ENCODE data around the gene XPC. TPM values are rescaled to one million over a fixed set of nuclear protein-coding genes. Genes with fewer than 3 reads are reported as not detected.

The XPC gene
- total RNA-seq, 1 experiment from 2014 or later, result 8.6 TPM

- DNase-seq (ENCODE audit: low spot score), result no peak
Observed at GRCh38 chr3:14172496-14172895, 5.9 kb downstream of the XPC start.

- no peak for DNase-seq (ENCODE audit: low spot score)
Observed at GRCh38 chr3:14170531-14171159, 7.8 kb downstream of the XPC start.

GRCh38 chr3:14169871-14170270 is 8.5 kb downstream of the XPC start:
- no peak for DNase-seq (ENCODE audit: low spot score)

- DNase-seq (ENCODE audit: low spot score), result no peak
Observed at GRCh38 chr3:14169435-14169834, 9.0 kb downstream of the XPC start.

- DNase-seq (ENCODE audit: low spot score), result no peak
Observed at GRCh38 chr3:14166877-14167603, 11.4 kb downstream of the XPC start.

GRCh38 chr3:14162178-14162577 is 16.2 kb downstream of the XPC start:
- DNase-seq (ENCODE audit: low spot score), result no peak

GRCh38 chr3:14161282-14161681 is 17.1 kb downstream of the XPC start:
- DNase-seq (ENCODE audit: low spot score), result no peak

GRCh38 chr3:14159426-14159825 is 19.0 kb downstream of the XPC start:
- DNase-seq (ENCODE audit: low spot score), result no peak

- DNase-seq (ENCODE audit: low spot score), result no peak
Observed at GRCh38 chr3:14158370-14158769, 20.0 kb downstream of the XPC start.

GRCh38 chr3:14157951-14158350 is 20.4 kb downstream of the XPC start:
- DNase-seq (ENCODE audit: low spot score), result no peak

GRCh38 chr3:14156843-14157561 is 21.4 kb downstream of the XPC start:
- DNase-seq (ENCODE audit: low spot score), result no peak

GRCh38 chr3:14156201-14156600 is 22.2 kb downstream of the XPC start:
- DNase-seq (ENCODE audit: low spot score), result no peak

GRCh38 chr3:14154895-14155440 is 23.4 kb downstream of the XPC start:
- DNase-seq (ENCODE audit: low spot score), result no peak

GRCh38 chr3:14154276-14154675 is 24.1 kb downstream of the XPC start:
- no peak for DNase-seq (ENCODE audit: low spot score)

- no peak for DNase-seq (ENCODE audit: low spot score)
Observed at GRCh38 chr3:14153663-14154062, 24.7 kb downstream of the XPC start.

GRCh38 chr3:14152963-14153355 is 25.4 kb downstream of the XPC start:
- no peak for DNase-seq (ENCODE audit: low spot score)

- DNase-seq (ENCODE audit: low spot score), result peak; percentile 25
Observed at GRCh38 chr3:14152233-14152962, 26.0 kb downstream of the XPC start.

GRCh38 chr3:14151471-14152083 is 26.8 kb downstream of the XPC start:
- DNase-seq (ENCODE audit: low spot score), result no peak

GRCh38 chr3:14150491-14151230 is 27.7 kb downstream of the XPC start:
- DNase-seq (ENCODE audit: low spot score), result no peak

- no peak for DNase-seq (ENCODE audit: low spot score)
Observed at GRCh38 chr3:14150078-14150477, 28.3 kb downstream of the XPC start.

All from HT-29 (cell line).